Keratinocyte (primary cell): Measurements from ENCODE around the gene SLC5A1.

ENCODE experiments used
- CTCF ChIP-seq, 3 experiments: IDR thresholded peaks in 1 of 3; conservative IDR thresholded peaks in 1 of 3; optimal IDR thresholded peaks in 1 of 3; 2 replicates in 2 of 3; 3 replicates in 1 of 3; pipeline versions ENCODE3 to v1.5.1; 2011; ENCODE audit warnings: low read length in 3 of 3, mild to moderate bottlenecking in 3 of 3, moderate library complexity in 2 of 3, control low read depth in 1 of 3, inconsistent platforms in 1 of 3; ENCODE audit not compliant: insufficient read depth in 2 of 3; ENCODE audit errors: extremely low read depth in 1 of 3
- EZH2 ChIP-seq: IDR thresholded peaks from one replicate; pipeline ENCODE4 v1.6.1; 2012; ENCODE audit warnings: inconsistent platforms, mild to moderate bottlenecking, low read length, moderate library complexity

DNA sequence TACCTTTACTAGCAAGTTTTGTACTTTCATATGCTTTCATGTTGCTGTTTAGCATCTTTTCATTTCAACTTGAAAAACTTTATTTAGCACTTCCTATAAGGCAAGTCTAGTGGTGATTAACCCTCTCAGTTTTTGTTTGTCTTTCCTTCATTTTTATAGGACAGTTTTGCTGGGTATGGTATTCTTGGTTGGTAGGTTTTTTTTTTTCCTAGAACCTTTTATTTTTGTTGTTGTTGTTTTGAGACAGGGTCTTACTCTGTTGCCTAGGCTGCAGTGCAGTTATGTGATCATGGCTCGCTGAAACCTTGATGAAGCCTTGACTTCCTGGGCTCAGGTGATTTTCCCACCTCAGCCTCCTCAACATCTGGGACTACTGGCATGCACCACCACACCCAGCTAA is 29.9 kb upstream of the SLC5A1 start:
- TF ChIP-seq CTCF (optimal IDR thresholded peaks at IDR 0.05 in 1 of 3, IDR thresholded peaks at IDR 0.05 in 1 of 3, conservative IDR thresholded peaks at IDR 0.05 in 1 of 3; ENCODE audit: extremely low read depth in 1 of 3, insufficient read depth in 2 of 3, low read length in 3 of 3), result no peak
- no peak for TF ChIP-seq EZH2
